GM19463 (cell line): Measurements from ENCODE around the gene COL21A1.

ENCODE experiments used
- ATAC-seq: cut with Tn5 transposase; IDR thresholded peaks from one replicate; pipeline ENCODE4 v1.9.1; 2021; ENCODE audit warnings: mild to moderate bottlenecking, moderate library complexity; ENCODE audit not compliant: unreplicated experiment

COL21A1 gene

DNA sequence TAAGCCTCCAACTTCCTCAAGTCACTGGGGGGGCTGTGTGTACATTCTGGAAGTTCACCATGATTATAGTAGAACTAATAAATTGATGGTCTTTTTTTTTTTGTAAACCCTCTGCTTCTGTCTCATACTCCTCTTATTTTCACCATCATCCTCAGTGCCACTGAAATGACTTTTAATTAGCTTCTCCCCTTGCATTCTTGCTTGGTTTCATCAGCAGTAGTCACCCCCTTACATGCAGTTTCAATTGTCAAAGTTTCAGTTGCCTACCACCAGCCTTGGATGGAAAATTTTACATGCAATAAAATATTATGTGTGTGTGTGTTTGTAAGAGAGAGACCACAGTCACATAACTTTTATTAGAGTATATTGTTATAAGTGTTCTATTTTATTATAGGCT lies 196.2 kb downstream of the COL21A1 start:
- no peak for ATAC-seq

DNA sequence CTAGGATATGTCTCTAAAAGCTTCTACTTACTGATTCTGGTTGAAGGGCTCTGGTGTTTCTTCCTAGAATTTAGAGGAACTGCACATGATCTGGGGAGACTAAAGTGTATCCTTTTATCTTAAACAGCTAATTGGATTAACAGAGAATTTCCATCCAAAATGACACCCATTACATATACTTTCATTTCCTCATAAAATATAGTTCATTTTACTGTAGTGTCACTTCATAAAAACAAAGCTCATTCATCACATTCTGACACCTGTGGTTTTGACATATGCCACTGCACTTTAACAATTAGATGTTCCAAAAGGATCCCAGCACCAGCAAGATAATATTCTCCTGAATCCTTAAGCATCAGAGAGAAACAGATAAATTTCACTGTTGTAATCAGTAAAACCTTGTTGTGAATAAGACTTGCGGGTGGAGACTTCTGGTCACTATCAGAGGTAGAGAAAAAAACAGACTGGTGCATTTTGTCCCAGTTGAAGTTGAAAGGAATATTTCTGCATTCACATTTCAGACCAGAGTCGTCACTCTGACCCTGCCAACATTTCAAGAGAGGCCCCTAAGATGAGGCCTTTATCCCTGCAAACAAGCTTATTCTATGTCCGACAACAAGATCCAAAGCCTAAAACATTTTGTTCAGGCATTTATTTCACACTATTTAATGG lies 196.7 kb downstream of the COL21A1 start:
- ATAC-seq: no peak

DNA sequence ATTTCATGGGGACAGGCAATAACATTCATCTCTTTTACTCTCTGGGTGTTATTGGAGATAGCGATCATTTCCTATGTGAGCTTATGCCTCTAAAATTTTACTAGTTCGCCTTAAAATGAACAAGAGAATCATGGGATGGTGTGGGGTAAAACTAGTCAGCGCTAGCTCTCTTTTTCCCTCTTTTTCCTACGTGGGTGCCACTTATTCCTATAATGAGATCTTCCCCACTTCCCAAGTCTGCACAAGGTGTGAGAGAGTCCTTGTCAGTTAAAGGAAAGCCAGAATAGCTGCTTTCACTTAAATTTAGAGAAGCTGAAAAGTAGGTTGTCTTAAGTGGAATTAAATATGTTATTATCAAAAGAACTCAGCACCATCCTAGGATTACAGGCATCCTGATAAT lies 198.8 kb downstream of the COL21A1 start:
- no peak for ATAC-seq

DNA sequence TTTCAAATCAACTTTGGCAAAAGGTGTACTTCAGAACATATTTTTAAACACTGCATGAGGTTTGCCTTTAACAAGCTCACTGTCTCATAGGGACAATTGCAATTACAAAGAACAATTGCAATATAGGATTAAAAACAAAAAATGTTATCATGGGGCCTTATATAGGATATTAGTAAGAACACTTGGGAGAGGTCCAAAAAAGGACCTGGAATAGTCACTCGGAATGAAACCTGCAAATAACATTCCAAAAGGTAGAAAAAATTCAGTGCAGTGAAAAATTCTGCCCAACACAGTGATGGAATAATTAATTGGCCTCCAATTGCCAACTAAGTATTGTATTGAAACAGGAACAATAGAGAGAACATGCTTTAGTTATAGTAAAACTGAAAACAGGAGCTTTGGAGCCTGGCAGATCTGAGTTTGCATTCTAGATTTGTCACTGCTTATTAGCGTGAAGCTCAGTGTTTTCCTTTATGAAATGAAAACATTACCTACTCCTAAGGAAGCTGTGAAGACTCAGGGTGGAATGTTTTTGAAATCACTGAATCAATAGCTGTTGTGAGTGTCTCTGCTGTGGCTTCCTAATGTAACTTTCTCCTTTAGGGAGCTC lies 199.3 kb downstream of the COL21A1 start:
- no peak for ATAC-seq

DNA sequence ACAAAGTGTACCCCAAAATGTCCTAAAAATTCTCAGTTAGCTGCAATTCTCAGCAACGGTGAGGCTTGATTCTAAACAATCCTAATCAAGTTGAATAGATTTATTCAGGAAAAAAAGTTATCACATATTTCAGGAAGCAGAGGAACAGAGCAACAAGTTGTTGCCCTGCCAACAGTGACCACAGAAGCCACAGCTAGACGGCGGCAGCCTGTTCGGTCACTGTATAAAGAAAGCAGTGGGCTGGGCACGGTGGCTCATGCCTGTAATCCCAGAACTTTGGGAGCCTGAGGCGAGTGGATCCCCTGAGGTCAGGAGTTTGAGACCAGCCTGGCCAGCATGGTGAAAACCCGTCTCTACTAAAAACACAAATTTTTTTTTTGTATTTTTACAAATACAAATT lies 200.8 kb downstream of the COL21A1 start:
- ATAC-seq: peak; percentile 60

DNA sequence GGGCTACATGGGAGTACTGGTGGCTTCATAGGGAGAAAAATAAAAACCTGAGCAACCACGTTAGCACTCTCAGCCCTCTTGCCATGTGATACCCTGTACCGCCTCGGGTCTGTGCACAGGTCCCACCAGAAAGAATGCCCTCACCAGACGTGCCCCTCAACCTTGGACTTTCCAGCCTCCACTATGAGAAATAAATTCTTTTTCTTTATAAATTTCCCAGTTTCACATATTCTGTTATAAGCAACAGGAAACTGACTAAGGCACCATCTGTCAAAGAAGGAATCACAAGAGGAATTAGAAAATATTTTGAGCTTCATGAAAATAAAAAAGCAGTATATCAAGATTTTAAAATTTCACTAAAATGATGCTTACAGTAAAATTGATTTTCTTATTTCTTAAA lies 203.6 kb downstream of the COL21A1 start:
- no peak for ATAC-seq

DNA sequence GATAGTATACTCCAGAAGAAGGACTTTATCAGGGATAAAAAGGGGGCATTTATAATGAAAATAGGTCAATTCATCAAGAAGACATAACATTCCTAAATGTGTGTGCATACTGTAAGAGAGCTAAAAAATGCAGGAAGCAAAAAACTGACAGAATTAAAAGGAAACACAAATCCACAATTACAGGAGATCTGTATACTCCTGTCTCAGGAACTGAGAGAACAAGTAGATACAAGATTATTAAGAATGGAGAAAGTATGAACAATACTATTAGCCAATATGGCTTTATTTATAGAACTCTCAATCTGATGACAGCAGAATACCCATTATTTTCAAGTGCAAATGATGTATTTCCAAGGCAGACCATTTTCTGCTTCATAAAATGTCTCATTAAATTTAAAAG lies 204.3 kb downstream of the COL21A1 start:
- no peak for ATAC-seq

DNA sequence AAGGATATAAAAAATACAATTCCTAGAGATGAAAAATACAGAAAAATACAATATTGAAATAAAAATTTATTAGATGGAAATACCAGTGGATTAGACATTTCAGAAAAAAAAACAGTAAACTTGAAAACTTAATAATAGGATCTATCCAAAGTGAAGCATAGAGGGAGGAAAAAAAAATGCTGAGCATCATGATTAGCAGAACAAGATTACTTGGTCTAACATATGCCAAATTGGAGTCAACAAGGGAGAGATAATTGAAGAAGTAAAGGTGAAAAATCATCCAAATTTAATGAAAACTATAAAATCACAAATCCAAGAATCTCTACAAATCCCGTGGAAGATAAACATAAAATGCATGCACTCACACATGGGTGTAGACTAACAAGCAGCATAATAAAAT lies 205.8 kb downstream of the COL21A1 start:
- no peak for ATAC-seq

DNA sequence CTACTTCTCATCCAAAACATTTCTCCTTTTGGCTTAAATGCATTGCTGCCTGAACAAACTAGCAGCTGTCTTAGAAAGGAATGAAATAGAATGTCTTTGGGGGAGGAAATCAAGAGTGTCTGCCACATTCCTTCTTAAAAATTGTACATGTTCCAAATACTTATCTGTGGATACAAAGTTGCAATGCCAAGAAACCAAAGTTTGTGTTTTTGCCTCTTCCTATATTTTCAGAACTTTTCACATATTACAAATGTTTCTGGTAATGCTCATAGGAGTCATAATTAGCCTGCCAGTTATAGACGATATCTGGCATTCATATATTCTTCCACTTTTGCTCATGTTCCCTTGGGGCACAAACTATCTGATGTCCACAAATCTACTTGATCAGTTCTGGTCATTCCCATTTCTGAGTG lies 206.5 kb downstream of the COL21A1 start:
- no peak for ATAC-seq

DNA sequence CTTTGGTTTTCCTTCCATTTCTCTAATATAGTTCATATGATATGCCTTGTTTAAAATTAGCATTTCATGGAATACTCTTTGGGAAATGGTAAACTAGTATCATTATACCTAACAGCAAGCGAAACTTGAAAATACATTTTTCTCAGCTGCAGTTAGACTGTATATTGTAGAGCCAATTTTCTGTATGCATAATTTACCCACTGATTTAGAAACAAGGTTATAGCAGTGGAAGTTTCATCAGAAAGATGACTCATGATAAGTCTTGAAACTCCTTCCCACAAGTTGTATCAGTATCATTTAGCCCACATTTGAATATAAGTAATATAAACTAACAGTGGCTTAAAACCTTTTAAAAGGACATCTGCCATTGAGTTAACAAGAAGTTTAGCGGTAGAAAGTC lies 207.2 kb downstream of the COL21A1 start:
- ATAC-seq: no peak

DNA sequence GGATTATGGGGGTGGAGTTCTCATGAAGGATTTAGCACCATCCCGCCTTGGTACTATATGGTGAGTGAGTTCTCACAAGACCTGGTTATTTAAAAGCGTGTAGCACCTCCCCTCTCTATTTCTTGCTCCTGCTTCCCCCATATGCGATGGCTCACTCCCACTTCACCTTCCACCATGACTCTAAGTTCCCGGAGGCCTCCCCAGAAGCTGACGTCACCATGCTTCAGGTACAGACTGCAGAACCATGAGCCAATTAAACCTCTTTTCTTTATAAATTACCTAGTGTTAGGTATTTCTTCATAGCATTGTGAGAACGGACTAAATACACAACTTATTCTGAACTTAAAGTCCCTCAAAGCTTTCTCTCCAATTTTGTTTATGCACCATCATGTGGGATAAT lies 208.6 kb downstream of the COL21A1 start:
- no peak for ATAC-seq

DNA sequence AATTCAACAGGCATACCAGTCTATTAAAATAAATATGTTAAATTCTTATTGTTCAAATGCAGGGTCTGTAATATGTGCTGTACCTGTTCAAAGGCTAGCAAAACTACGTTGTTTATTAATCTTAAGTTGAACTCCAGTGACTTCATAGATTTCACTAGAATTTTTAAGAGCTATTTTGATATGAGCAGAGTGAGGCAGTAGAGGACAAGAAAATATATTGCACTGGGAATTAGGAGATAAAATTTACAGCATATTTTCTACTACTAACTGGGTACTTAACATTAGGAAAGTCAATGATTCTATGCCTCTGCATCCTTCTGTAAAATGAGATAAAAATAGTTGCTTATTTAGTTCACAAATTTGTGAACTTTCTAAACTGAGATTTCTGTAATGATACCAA lies 209.8 kb downstream of the COL21A1 start:
- ATAC-seq: no peak

DNA sequence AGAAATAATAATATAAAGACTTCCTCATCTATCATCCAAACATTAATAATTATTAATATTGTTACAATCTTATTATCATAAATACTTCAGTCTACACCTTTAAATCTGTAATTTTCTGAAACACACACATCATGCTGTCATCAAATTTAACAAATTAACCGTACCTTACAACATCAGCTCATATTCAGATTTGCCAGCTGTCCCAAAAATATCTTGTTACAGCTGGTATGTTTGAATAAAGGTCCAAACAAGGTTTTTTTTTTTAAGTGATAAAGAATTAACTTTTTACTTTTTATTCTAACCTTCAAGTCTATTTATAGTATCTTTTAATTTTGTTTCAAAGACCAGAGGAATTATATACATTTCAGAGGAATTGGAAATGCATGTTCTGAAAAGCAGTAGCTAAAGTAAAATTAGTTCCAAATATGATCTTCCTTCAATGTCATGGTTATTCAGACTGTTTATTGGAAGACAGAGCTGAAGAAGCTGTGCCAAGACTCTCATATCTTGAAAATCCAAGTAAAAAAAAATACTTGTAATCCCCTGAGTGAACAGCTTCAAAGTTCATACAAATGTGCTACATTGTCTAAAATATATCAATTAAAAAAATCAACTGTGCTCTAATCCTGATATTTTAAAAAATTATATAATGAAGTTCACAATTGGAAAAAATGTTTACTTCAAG lies 210.3 kb downstream of the COL21A1 start:
- ATAC-seq: no peak

DNA sequence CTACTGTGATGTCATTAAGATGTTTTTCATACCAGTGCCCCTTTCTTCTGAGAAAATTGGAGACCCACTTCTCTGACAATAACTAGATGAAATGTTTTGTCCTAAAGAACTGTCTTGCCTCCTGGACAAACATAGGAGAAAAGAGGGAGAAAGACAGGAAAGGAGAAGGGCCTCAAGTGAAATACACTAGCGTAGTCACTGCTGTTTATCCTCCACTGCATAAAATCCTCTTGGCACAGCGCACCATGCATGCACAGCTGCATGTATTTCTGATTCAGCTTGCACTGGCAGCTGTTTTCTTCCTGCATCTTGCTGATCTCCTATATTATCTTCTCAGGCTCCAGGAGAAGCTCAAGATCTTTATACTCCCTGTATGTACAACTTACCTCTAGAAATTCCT lies 214.0 kb downstream of the COL21A1 start:
- no peak for ATAC-seq

DNA sequence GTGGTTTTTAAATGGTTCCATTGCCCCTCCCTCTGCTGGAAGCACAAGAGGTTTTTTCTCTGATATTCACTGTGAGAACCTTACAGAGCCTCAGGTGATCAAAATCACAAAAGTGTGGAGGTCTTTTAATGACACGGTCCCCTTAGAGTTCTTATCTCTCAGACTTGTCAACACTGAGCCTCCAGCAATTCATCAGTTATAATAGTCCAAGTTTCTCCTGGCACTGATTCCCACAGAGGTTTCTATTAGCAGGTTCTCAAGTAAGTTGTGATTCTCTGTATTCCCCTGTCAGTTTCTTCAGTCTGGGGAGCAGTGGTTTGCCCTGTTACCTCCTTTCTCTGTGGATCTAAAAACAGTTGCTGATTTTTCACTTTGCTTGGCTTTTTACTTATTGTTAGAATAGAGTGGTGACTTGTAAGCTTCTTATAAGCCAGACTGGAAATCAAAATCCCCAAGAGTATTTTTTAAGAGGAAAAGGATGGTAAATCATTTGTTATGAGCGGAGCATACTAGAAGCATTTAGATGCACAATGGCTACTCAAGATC lies 214.6 kb downstream of the COL21A1 start:
- ATAC-seq: no peak

DNA sequence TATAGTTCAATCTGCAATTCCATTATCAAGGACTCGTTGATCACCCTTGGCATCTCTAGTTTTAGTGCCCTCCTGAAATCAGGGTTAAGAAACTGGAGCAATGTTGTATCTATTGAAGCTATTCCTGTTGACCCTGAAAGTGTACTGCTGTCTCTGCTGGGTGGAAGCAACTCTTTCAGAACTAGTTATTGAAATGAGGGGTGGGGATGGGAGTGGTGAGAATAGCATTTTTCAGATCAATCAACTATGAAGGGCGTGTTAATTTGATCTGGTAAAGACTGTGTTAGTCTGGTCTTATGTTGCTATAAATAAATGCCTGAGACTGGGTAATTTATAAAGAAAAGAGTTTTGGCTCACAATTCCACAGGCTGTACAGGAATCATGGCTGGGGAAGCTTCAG lies 219.5 kb downstream of the COL21A1 start:
- ATAC-seq: no peak

DNA sequence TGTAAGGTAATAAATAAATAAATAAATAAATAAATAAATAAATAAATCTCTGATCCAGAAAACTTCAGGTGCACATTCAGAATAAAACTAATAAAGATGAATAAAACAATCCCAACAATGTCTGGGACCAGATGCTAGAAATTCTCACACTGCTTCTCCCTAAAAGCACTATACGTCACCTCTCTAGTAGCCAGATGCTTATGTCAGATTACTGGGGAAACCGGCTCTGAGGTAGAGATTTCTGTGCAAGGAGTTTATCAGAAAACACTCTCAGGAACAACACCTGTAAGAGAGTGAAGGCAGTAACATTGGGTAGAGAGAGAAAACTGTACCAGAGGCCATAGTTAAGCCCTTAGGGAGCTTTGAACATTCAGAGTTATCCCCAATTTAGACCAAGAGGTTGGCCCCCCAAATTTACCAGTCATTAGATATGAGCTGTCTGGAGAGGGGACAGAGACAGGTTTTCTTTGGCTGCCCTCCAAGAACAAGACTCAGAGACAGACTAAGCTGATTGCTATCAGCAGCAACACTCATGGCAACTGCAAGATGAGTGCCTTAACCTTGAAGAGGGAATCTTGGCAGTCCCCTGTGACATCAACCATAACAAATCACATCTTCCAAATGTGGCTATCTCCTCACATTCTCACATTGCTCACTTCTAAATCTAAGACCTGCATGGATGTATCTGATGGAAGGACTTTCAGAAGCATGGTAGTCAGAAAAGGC lies 220.8 kb downstream of the COL21A1 start:
- ATAC-seq: no peak

DNA sequence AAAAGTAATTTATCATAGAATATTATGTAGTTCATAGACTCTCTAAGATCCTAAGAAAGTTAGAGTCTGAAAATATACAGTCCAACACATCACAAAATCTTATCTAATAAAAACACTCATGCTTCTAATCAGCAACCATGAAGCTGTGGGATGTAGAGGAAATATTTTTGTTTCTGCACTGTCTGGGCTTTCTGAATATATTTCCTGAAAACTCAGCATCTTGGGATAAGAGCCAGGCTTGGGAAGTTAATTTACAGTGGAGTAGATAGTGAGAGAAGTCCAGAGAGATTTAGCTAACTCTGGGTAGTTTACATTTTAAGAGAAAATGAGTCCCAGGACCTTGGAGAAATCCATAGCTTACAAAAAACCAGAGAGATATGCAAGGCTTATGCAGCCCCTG lies 221.6 kb downstream of the COL21A1 start:
- no peak for ATAC-seq

DNA sequence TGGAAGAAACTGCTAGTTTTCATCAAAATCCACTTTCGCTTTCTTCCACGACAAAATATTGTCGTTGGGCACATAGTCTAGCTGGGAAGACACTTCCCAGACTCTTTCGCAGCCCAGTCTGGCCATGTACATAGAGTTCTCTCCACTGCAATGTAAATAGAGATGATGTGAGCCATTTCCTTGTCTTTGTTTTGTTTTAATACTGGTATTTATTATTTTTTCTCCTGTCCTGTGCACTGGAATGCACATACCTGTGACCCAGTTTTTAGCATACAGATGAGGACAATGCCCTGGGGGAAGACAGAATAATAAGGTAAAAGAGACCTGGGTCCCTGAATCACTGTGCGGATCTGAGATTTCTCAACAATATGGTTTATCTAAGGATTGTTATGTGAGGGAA lies 222.4 kb downstream of the COL21A1 start:
- ATAC-seq: no peak

DNA sequence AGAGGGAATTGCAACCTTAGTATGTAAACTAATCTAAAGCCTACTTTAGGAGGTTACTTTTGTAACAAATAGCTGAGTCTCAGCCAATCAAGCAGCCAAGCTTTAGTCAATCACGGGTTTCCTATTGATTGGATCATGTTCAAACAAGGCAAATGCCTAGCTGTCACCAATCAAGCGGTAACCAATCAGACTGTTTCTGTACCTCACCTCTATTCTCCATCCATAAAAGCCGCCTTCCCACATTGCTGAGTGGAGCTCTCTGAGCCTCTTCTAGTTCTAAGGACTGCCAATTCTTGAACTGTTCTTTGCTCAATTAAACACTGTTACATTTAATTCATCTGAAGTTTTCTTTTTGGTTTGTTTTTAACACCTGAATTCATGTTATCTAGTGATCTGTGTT lies 223.6 kb downstream of the COL21A1 start:
- no peak for ATAC-seq

DNA sequence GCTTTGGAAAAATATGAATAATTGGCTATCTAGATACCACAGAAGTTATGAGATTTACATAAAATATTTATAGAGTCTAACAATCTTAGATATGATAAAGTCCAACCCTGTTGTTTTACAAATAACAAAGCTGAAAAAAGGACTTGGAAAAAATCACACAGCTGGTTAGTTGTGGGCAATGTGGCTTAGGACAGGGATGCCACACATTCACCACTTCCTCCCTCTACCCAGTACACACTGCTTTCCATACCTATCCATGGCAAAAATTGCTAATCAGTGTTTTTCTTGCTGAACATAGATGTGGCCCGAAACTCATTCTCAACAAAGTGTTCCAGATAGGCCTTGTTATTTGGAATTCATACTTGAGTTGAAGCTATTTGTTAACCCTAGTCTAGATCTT lies 224.7 kb downstream of the COL21A1 start:
- no peak for ATAC-seq

DNA sequence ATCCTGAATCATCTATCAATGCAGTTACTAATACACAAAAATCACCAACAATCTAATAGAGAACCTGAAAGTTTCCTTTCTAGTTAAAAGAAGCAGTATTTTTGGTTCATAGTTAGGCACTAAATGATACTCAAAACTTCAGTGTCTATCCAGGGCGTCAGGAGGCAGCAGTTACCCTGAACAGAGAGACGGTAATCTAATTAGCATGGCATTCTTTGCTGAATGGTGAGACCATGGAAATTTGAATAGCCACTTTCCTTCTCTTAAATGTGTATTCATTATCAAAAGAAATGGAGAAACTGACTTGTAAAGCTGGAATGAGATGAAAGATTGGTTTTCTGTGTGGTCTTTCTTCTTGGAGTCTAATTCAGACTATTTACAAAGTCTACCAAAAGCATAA lies 225.4 kb downstream of the COL21A1 start:
- ATAC-seq: no peak
